Calu3 (cell line): ENCODE results near the gene IL1RL2. TPM values are rescaled to one million over a fixed set of nuclear protein-coding genes. Genes with fewer than 3 reads are reported as not detected.

Experiments
- BruUV-seq: library from RNA; stranded (reverse); fragments of 400-500 nt; replicated peaks from 2 replicates; lab custom pipeline; 2021; lab: Mats Ljungman, UMichigan
- CTCF ChIA-PET: fragments of 300-600 bp; sonication (Branson Sonifier 250); formaldehyde crosslinking; loops from one replicate; lab custom pipeline; 2022; ENCODE audit warnings: antibody characterized with exemption; lab: Charles Lee
- DNase-seq: peaks from one replicate; pipeline ENCODE4 v3.0.0; 2022
- H3K27ac Mint-ChIP-seq: one replicate; pipeline ENCODE4 v1.8.0; 2022; ENCODE audit warnings: mixed read lengths; ENCODE audit not compliant: unreplicated experiment
- H3K27me3 Mint-ChIP-seq: one replicate; pipeline ENCODE4 v1.8.0; 2022; ENCODE audit warnings: mixed read lengths; ENCODE audit not compliant: unreplicated experiment
- H3K36me3 Mint-ChIP-seq: one replicate; pipeline ENCODE4 v1.8.0; 2022; ENCODE audit warnings: mild to moderate bottlenecking, moderate library complexity, mixed read lengths; ENCODE audit not compliant: insufficient read depth, unreplicated experiment
- H3K4me1 Mint-ChIP-seq: one replicate; pipeline ENCODE4 v1.8.0; 2022; ENCODE audit warnings: mild to moderate bottlenecking, low read depth, mixed read lengths; ENCODE audit not compliant: unreplicated experiment
- H3K4me3 Mint-ChIP-seq: one replicate; pipeline ENCODE4 v1.8.0; 2022; ENCODE audit warnings: mild to moderate bottlenecking, low read depth, moderate library complexity, mixed read lengths; ENCODE audit not compliant: unreplicated experiment
- H3K9me3 Mint-ChIP-seq: one replicate; pipeline ENCODE4 v1.8.0; 2022; ENCODE audit warnings: low read depth, mixed read lengths; ENCODE audit not compliant: unreplicated experiment
- intact Hi-C: fragments of 100-400 bp; cut with micrococcal nuclease; formaldehyde crosslinking; loops from one replicate; pipeline ENCODE4 v1.10.0; 2022; ENCODE audit not compliant: unreplicated experiment
- total RNA-seq: library from RNA; stranded (reverse); gene quantifications from 2 replicates; pipeline ENCODE4 v1.2.3, GENCODE V29; 2022
- TF ChIP-seq, protein P1 (sequence below): fragments of 200-600 bp; IDR thresholded peaks from one replicate; pipeline ENCODE4 v1.8.0; 2022; ENCODE audit warnings: antibody characterized with exemption; ENCODE audit not compliant: unreplicated experiment

Gene IL1RL2
- total RNA-seq, 1 experiment from 2014 or later = 0.68 TPM

DNA sequence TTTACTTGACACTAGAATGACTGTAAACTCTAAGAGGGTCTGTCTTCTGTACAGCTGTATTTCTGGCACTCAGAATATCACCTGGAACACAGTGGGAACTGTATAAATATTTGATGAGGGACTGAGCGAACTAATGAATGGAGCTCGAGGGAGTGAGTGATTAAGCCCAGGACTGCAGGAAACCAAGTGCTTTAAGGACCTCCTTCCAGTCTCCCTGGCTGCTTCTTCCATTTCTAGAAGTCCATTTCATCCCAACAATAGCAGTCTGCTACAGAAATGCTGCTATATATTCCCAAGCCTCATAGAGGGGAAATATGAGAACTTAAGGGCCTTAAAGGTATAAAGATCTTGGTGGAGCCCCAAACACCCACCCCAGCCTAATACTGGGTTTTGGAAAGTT lies 2.8 kb upstream of the IL1RL2 start:
- intact Hi-C loops = no loop called here
- no TSS peak for BruUV-seq
- CTCF ChIA-PET = interaction anchor here (0.9 kb wide), 1 partner anchor 12 kb away, joined by 5 read pairs; no protein-coding TSS in a partner anchor

DNA sequence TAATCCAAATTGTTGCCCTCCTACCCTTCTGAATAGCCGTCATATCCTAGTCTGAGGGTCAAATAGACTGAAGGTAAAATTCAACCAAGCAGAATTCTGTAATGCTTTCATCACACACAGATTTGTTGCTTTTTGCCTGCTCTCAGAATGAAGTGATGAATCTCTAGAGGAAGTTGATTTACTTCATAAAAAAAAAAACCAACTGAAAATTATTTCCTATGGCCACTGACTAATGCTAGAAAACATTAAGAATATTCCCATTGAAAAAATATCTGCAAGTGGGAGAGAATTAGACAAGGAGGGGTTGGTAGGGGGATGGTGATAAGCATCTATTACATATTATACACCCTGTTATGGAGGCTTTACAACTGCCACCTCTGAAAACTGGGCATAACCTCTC lies 2.3 kb upstream of the IL1RL2 start:
- CTCF ChIA-PET = no interaction called here
- H3K4me3 Mint-ChIP-seq = no peak overlapping the region
- H3K27ac Mint-ChIP-seq = no peak overlapping the region
- TF ChIP-seq, protein P1, sequence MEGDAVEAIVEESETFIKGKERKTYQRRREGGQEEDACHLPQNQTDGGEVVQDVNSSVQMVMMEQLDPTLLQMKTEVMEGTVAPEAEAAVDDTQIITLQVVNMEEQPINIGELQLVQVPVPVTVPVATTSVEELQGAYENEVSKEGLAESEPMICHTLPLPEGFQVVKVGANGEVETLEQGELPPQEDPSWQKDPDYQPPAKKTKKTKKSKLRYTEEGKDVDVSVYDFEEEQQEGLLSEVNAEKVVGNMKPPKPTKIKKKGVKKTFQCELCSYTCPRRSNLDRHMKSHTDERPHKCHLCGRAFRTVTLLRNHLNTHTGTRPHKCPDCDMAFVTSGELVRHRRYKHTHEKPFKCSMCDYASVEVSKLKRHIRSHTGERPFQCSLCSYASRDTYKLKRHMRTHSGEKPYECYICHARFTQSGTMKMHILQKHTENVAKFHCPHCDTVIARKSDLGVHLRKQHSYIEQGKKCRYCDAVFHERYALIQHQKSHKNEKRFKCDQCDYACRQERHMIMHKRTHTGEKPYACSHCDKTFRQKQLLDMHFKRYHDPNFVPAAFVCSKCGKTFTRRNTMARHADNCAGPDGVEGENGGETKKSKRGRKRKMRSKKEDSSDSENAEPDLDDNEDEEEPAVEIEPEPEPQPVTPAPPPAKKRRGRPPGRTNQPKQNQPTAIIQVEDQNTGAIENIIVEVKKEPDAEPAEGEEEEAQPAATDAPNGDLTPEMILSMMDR = no peak
- H3K36me3 Mint-ChIP-seq = peaks cover 5% of the 10 kb centered on the region
- DNase-seq = no peak
- H3K9me3 Mint-ChIP-seq = no peaks in the 10 kb centered on the region
- no peaks in the 10 kb centered on the region for H3K4me1 Mint-ChIP-seq
- H3K27me3 Mint-ChIP-seq = no peaks in the 10 kb centered on the region
- intact Hi-C loops = no loop called here
- BruUV-seq = no TSS peak

More for the DNA sequence above, 2.8 kb upstream of the IL1RL2 start:
- Mint-ChIP-seq H3K36me3 (peaks cover 5% of the 10 kb centered on the region), H3K9me3 (no peaks in the 10 kb centered on the region), H3K4me1 (no peaks in the 10 kb centered on the region), H3K27me3 (no peaks in the 10 kb centered on the region), H3K27ac (no peak overlapping the region), H3K4me3 (no peak overlapping the region)
- TF ChIP-seq, protein P1 = no peak
- no peak for DNase-seq

DNA sequence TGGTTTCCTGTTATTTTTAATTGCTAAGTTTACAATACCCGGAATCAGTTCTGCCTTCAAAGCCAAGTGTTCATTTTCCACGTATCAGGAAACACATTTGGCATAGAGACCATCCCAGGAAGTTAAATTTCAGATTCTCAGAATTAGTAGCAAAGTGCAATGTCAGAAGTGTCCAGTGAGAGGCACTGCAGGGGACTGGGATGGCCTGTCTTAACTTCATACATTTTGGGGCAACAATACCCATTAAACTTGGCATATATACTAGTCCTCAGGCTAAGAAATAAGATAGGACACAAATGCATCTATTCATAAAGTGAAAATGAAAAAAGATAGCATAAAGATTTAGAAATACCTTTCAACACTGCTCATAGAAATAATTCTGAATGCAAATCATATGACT lies 1.5 kb upstream of the IL1RL2 start:
- TF ChIP-seq, protein P1 = peak; percentile 26
- Mint-ChIP-seq H3K9me3 (no peaks in the 10 kb centered on the region), H3K27ac (no peak overlapping the region), H3K36me3 (peaks cover 6% of the 10 kb centered on the region), H3K4me1 (peaks cover 4% of the 10 kb centered on the region), H3K4me3 (no peak overlapping the region), H3K27me3 (no peaks in the 10 kb centered on the region)
- CTCF ChIA-PET = interaction anchor here (0.8 kb wide), 1 partner anchor 55 kb away, joined by 3 read pairs; no protein-coding TSS in a partner anchor
- DNase-seq = no peak
- no TSS peak for BruUV-seq
- intact Hi-C loops = no loop called here

DNA sequence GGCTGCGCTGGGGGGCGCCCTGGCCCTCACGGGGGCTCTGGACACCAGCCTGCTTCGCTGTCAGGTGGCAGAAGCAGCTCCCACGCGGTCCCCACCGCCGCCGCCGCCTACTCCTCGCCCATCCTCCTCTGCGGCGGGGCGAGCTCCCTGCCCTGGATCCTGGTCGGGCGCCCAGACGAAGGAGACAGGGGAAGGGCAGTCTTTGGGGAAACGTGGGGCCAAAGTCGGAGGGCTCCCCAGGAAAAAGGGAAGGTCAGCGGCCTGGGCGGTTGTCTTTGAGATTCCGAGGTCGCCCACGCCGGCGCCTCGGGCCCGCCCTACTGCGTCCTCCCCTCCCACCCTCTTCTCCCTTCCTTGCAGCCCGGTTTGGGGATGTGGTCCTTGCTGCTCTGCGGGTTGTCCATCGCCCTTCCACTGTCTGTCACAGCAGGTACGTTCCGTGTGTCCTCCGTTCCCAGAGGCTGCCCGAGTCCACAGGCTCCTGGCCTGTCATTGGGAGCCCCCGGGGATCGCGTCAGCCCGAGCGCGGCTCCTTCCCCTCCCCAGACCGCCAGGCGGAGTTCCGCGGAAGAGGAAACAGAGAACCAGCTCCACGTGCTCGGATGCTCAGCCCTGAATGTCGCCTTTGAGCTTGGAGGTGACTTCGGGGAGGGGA lies 800 bp downstream of the IL1RL2 start:
- Mint-ChIP-seq H3K36me3 (peaks cover 9% of the 10 kb centered on the region), H3K27me3 (no peaks in the 10 kb centered on the region), H3K4me3 (peak overlapping the region; percentile 49), H3K4me1 (peaks cover 13% of the 10 kb centered on the region), H3K9me3 (no peaks in the 10 kb centered on the region), H3K27ac (no peak overlapping the region)
- CTCF ChIA-PET = interaction anchor here (1.3 kb wide), 2 partner anchors 21 to 53 kb away, joined by 3 to 4 read pairs; no protein-coding TSS in a partner anchor
- no TSS peak for BruUV-seq
- TF ChIP-seq, protein P1 = no peak
- intact Hi-C loops = no loop called here
- no peak for DNase-seq
